ENCODE results near the gene PLXDC1. TPM values are rescaled to one million over a fixed set of nuclear protein-coding genes. Genes with fewer than 3 reads are reported as not detected.

The PLXDC1 gene
- total and polyA plus RNA-seq, 2 of the 8 experiments (the other 6 are each of a cell fraction or from before 2014, with no cell fraction given) = 4.1 to 14.6 TPM

- no peak overlapping the region for H4K8ac ChIP-seq (ENCODE audit: extremely low read depth, insufficient read depth, low read length)
- H2BK20ac ChIP-seq (ENCODE audit: low read length) = no peak overlapping the region
- H3K27ac ChIP-seq (ENCODE audit: low read depth, low read length) = no peak overlapping the region
- no peak overlapping the region; the same call in 1 of the 2 replicates for H2AK5ac ChIP-seq (ENCODE audit: low read depth, low read length)
- no peak overlapping the region for H4K5ac ChIP-seq (ENCODE audit: insufficient read length, low read depth, low read length)
- H2BK15ac ChIP-seq (ENCODE audit: low read length) = no peak overlapping the region
- no peaks in the 10 kb centered on the region for H3K23me2 ChIP-seq (ENCODE audit: low read depth, low read length)
- no peaks in the 10 kb centered on the region for H3K79me1 ChIP-seq (ENCODE audit: low read depth, low read length)
- no peak overlapping the region for H3K4me2 ChIP-seq (ENCODE audit: insufficient read depth in 1 of 2, low read depth in 2 of 2, low read length in 2 of 2)
- H3K56ac ChIP-seq (replicated peaks; ENCODE audit: insufficient read length, low read depth, low read length) = no peak overlapping the region
- no peak overlapping the region for H3K23ac ChIP-seq (ENCODE audit: insufficient read length)
- H3K14ac ChIP-seq (ENCODE audit: insufficient read length) = no peak overlapping the region
- WGBS, 2 experiments (ENCODE audit: extremely low coverage in 1 of 2, insufficient coverage in 1 of 2, insufficient read length in 1 of 2, insufficient replicate concordance in 2 of 2, low coverage in 1 of 2, low lambda C conversion rate in 2 of 2, missing lambda C conversion rate in 1 of 2) = 84% methylated on average over 12 of the region's 13 CpGs; no CpG with 5 or more reads in 1 of the 2 experiments
- H3K4me3 ChIP-seq (ENCODE audit: extremely low read depth in 1 of 4, insufficient read depth in 2 of 4, low read depth in 3 of 4, low read length in 4 of 4) = no peak overlapping the region
- no peak overlapping the region for H2BK120ac ChIP-seq (replicated peaks; ENCODE audit: low read depth, low read length)
- POLR2A ChIA-PET (ENCODE audit: partially characterized antibody) = interaction anchor here (0.9 to 1.2 kb wide), 3 partner anchors 49 to 365 kb away, joined by 3 to 4 read pairs (median 3); no protein-coding TSS in a partner anchor
- H2BK5ac ChIP-seq (ENCODE audit: low read depth, low read length) = no peak overlapping the region
- no peaks in the 10 kb centered on the region for H3K36me3 ChIP-seq (ENCODE audit: control insufficient read depth in 2 of 4, insufficient read depth in 4 of 4, low read length in 3 of 4)
- no peaks in the 10 kb centered on the region for H3K9me3 ChIP-seq (ENCODE audit: insufficient read depth in 2 of 2, low read depth in 1 of 2, low read length in 1 of 2)
- DNase-seq (ENCODE audit: low read depth in 1 of 2, low spot score in 2 of 2) = no peak
- H2BK12ac ChIP-seq (ENCODE audit: low read depth, low read length) = no peak overlapping the region
- no peaks in the 10 kb centered on the region for H3K27me3 ChIP-seq (replicated peaks in 1 of 4; ENCODE audit: control insufficient read depth in 3 of 4, extremely low read depth in 1 of 4, insufficient read depth in 3 of 4, low read length in 3 of 4)
- H3K9ac ChIP-seq (replicated peaks in 1 of 4; ENCODE audit: extremely low read depth in 1 of 4, low read depth in 3 of 4, low read length in 3 of 4) = no peak overlapping the region
- no peak overlapping the region for H4K91ac ChIP-seq (replicated peaks; ENCODE audit: insufficient read length, low read length)
- FAIRE-seq = no peak
- H3K79me2 ChIP-seq (ENCODE audit: control insufficient read depth in 1 of 2, insufficient read depth in 2 of 2, low read length in 2 of 2) = no peaks in the 10 kb centered on the region
- H3K18ac ChIP-seq (ENCODE audit: extremely low read depth, low read length) = no peak overlapping the region
- no peaks in the 10 kb centered on the region for H4K20me1 ChIP-seq (replicated peaks in 1 of 2; ENCODE audit: control insufficient read depth in 1 of 2, insufficient read depth in 2 of 2, low read length in 2 of 2)
- no peak overlapping the region for H2AFZ ChIP-seq (ENCODE audit: low read length)
- CTCF ChIA-PET (ENCODE audit: partially characterized antibody) = interaction anchor here (0.6 to 2.0 kb wide), 7 partner anchors 11 to 477 kb away, joined by 3 to 10 read pairs (median 5); no protein-coding TSS in a partner anchor
- no peak overlapping the region for H3K4ac ChIP-seq (replicated peaks; ENCODE audit: insufficient read length, low read depth, low read length)
- peaks cover 0 to 3% (median 0%) of the 10 kb centered on the region in 4 experiments; a peak in 2 of 7 replicates for H3K4me1 ChIP-seq (replicated peaks in 1 of 4; ENCODE audit: control insufficient read depth in 3 of 4, insufficient read depth in 4 of 4, low read length in 3 of 4)
- no peak for TF ChIP-seq EGR1 (IDR thresholded peaks at IDR 0.05; ENCODE audit: borderline replicate concordance, low read depth, low read length)
- no peak for TF ChIP-seq SRF (IDR thresholded peaks at IDR 0.05; ENCODE audit: low read depth, low read length)
- TF ChIP-seq NRF1 (IDR thresholded peaks at IDR 0.05; ENCODE audit: low read depth, low read length) = no peak
- no peak for TF ChIP-seq TBP (IDR thresholded peaks at IDR 0.05; ENCODE audit: low read depth, low read length)
- TF ChIP-seq SIX5 (IDR thresholded peaks at IDR 0.05; ENCODE audit: low read depth, low read length) = no peak
- TF ChIP-seq ASH2L (IDR thresholded peaks at IDR 0.05; ENCODE audit: low read length) = no peak
- no peak for TF ChIP-seq CTCF (IDR thresholded peaks at IDR 0.05; ENCODE audit: control extremely low read depth in 1 of 3, insufficient read depth in 1 of 3, low read depth in 1 of 3, low read length in 3 of 3)
- no peak for TF ChIP-seq NANOG (IDR thresholded peaks at IDR 0.05; ENCODE audit: insufficient read depth, low read depth, low read length, poor library complexity, severe bottlenecking)
- TF ChIP-seq KDM4A (IDR thresholded peaks at IDR 0.05; ENCODE audit: low read depth, low read length, severe bottlenecking) = no peak
- TF ChIP-seq YY1 (IDR thresholded peaks at IDR 0.05; ENCODE audit: low read depth, low read length) = no peak
- no peak for TF ChIP-seq HDAC6 (IDR thresholded peaks at IDR 0.05; ENCODE audit: low read depth, low read length)
- no peak for TF ChIP-seq SP1 (IDR thresholded peaks at IDR 0.05; ENCODE audit: low read depth, low read length)
Measured at GRCh38 chr17:39098588-39098987, 52.8 kb downstream of the PLXDC1 start.

Measured in H1 (cell line).